Panc1 (cell line): ENCODE results near the gene TRIM29. TPM values are rescaled to one million over a fixed set of nuclear protein-coding genes. Genes with fewer than 3 reads are reported as not detected.

Source experiments
- ATAC-seq: fragments of 200-7000 bp; cut with Tn5 transposase; 2 replicates; pipeline ENCODE4 v1.9.1; 2020; ENCODE audit warnings: mild to moderate bottlenecking, moderate library complexity
- BruUV-seq: library from RNA; stranded (reverse); fragments of 400-500 nt; replicated peaks from 2 replicates; lab custom pipeline; 2021; lab: Mats Ljungman, UMichigan
- CTCF ChIA-PET: fragments of 300-600 bp; sonication (Branson Sonifier 250); formaldehyde crosslinking; loops from one replicate; lab custom pipeline; 2022; ENCODE audit warnings: antibody characterized with exemption; lab: Charles Lee
- POLR2A ChIA-PET: fragments of 300-600 bp; sonication (Branson Sonifier 250); formaldehyde crosslinking; loops from one replicate; lab custom pipeline; 2022; ENCODE audit warnings: antibody characterized with exemption; lab: Charles Lee
- DNase-seq: peaks from one replicate; pipeline ENCODE4 v3.0.0-alpha.2; 2010; ENCODE audit warnings: low read depth, low spot score
- H3K27ac ChIP-seq: 2 replicates; pipeline ENCODE4 v1.5.1; 2011; ENCODE audit warnings: mild to moderate bottlenecking, low read length, inconsistent platforms
- H3K27me3 ChIP-seq: fragments of 200-500 bp; sonication (Bioruptor generic); 2 replicates; pipeline ENCODE4 v1.6.0; 2014; ENCODE audit warnings: low read length, inconsistent platforms; ENCODE audit not compliant: control insufficient read depth, insufficient read depth
- H3K36me3 ChIP-seq: fragments of 200-500 bp; sonication (Bioruptor generic); 2 replicates; pipeline ENCODE4 v1.5.1; 2014; ENCODE audit warnings: inconsistent platforms, mild to moderate bottlenecking, low read length, moderate library complexity; ENCODE audit not compliant: control insufficient read depth, insufficient read depth
- H3K4me1 ChIP-seq: 2 replicates; pipeline ENCODE4 v1.5.1; 2011; ENCODE audit warnings: inconsistent platforms, mild to moderate bottlenecking, low read length, moderate library complexity; ENCODE audit not compliant: control insufficient read depth, insufficient read depth
- H3K4me3 ChIP-seq, 2 experiments: 2 replicates each; pipeline ENCODE4 v1.5.1; 2011 to 2012; ENCODE audit warnings: low read depth in 2 of 2, low read length in 2 of 2, mild to moderate bottlenecking in 2 of 2, inconsistent platforms in 1 of 2, moderate library complexity in 1 of 2
- H3K9me3 ChIP-seq: fragments of 200-500 bp; sonication (Bioruptor generic); 2 replicates; pipeline ENCODE4 v1.5.1; 2014; ENCODE audit warnings: low read depth, mild to moderate bottlenecking, inconsistent platforms, low read length, moderate library complexity; ENCODE audit not compliant: control insufficient read depth, insufficient read depth
- CTCF ChIP-seq: fragments of 450-650 bp; IDR thresholded peaks from 2 replicates; pipeline ENCODE4 v1.5.1; 2017; ENCODE audit warnings: mild to moderate bottlenecking
- POLR2AphosphoS5 ChIP-seq: IDR thresholded peaks from 2 replicates; pipeline ENCODE4 v1.6.1; 2012; ENCODE audit warnings: mild to moderate bottlenecking, low read depth, low read length, moderate library complexity
- SIN3A ChIP-seq: IDR thresholded peaks from 2 replicates; pipeline ENCODE4 v1.6.1; 2012; ENCODE audit warnings: low read depth, mild to moderate bottlenecking, low read length, moderate library complexity, borderline replicate concordance; ENCODE audit not compliant: insufficient read depth
- TCF7L2 ChIP-seq: IDR thresholded peaks from 2 replicates; pipeline ENCODE4 v1.6.1; 2011; ENCODE audit warnings: mild to moderate bottlenecking, low read depth, low read length, inconsistent platforms
- in situ Hi-C: cut with HindIII; loops from 2 replicates; pipeline ENCODE4 v1.10.0; 2016; ENCODE audit warnings: low sequenced_read_pairs, low pct_unique_long_range_greater_than_20kb
- intact Hi-C: fragments of 100-400 bp; cut with micrococcal nuclease; formaldehyde crosslinking; loops from one replicate; pipeline ENCODE4 v1.10.0; 2022; ENCODE audit not compliant: unreplicated experiment
- total RNA-seq: library from RNA; stranded (reverse); gene quantifications from one replicate; pipeline ENCODE4 v1.2.1, GENCODE V29; 2021; ENCODE audit not compliant: unreplicated experiment
- TF ChIP-seq, protein P1 (sequence below), 2 experiments: IDR thresholded peaks; 2 replicates each; pipeline ENCODE4 v1.6.1; 2011 to 2012; ENCODE audit warnings: low read depth in 2 of 2, control low read depth in 1 of 2, low read length in 1 of 2, mild to moderate bottlenecking in 1 of 2, moderate library complexity in 1 of 2; ENCODE audit not compliant: insufficient read depth in 1 of 2

The TRIM29 gene
- total RNA-seq, 1 experiment from 2014 or later = 0.64 TPM

DNA sequence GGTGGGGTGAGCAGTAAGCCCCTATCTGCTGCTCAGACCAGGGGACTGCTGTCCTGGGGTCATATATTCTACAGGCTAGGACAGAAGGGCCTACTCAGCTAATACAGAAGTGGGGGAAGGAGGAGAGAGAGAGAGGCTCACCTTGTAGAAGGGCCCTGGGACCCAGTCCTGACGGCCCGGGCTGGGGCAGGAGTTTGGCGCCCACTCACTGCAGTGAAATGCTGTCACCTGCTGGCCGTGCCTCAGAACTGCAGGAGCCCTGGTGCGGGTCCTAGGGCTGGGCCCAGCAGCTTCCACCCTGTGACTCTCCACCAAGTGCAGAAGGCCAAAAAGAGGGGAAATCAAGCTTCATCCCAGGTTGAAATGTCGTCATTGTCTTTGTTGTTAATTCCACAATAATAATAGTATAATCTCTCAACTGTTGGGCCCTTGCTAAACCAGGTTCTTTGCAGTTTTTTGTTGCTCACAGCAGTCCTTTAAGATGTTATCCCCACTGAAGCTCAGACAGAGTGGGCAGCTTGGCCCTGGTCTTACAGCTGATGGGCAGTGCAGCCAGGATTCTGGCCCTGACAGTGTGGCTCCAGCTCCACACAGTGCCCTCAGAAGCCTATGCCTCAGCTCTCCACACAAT lies 29.6 kb downstream of the TRIM29 start:
- Histone ChIP-seq H3K4me1 (no peaks in the 10 kb centered on the region), H3K36me3 (no peaks in the 10 kb centered on the region), H3K27me3 (peaks cover 7% of the 10 kb centered on the region), H3K27ac (no peak overlapping the region), H3K9me3 (no peaks in the 10 kb centered on the region), H3K4me3 (no peak overlapping the region)
- intact Hi-C loops (loop anchor here (1.0 to 10.0 kb wide), 4 partner anchors 96 to 629 kb away; partner anchors contain the start of gene NECTIN1), in situ Hi-C loops (no loop called here)
- DNase-seq = peak; percentile 56
- ChIA-PET POLR2A (no interaction called here), CTCF (interaction anchor here (0.7 to 1.4 kb wide), 7 partner anchors 60 to 500 kb away, joined by 3 to 8 read pairs (median 4); partner anchors contain the start of gene NECTIN1)
- BruUV-seq = no TSS peak
- ATAC-seq = peak; percentile 91
- no peak for TF ChIP-seq POLR2AphosphoS5
- no peak for TF ChIP-seq TCF7L2
- TF ChIP-seq, protein P1, sequence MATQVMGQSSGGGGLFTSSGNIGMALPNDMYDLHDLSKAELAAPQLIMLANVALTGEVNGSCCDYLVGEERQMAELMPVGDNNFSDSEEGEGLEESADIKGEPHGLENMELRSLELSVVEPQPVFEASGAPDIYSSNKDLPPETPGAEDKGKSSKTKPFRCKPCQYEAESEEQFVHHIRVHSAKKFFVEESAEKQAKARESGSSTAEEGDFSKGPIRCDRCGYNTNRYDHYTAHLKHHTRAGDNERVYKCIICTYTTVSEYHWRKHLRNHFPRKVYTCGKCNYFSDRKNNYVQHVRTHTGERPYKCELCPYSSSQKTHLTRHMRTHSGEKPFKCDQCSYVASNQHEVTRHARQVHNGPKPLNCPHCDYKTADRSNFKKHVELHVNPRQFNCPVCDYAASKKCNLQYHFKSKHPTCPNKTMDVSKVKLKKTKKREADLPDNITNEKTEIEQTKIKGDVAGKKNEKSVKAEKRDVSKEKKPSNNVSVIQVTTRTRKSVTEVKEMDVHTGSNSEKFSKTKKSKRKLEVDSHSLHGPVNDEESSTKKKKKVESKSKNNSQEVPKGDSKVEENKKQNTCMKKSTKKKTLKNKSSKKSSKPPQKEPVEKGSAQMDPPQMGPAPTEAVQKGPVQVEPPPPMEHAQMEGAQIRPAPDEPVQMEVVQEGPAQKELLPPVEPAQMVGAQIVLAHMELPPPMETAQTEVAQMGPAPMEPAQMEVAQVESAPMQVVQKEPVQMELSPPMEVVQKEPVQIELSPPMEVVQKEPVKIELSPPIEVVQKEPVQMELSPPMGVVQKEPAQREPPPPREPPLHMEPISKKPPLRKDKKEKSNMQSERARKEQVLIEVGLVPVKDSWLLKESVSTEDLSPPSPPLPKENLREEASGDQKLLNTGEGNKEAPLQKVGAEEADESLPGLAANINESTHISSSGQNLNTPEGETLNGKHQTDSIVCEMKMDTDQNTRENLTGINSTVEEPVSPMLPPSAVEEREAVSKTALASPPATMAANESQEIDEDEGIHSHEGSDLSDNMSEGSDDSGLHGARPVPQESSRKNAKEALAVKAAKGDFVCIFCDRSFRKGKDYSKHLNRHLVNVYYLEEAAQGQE (IDR thresholded peaks at IDR 0.05; ENCODE audit: insufficient read depth in 1 of 2, low read depth in 2 of 2, low read length in 1 of 2) = no peak
- no peak for TF ChIP-seq SIN3A
- peak; percentile 100 for TF ChIP-seq CTCF

DNA sequence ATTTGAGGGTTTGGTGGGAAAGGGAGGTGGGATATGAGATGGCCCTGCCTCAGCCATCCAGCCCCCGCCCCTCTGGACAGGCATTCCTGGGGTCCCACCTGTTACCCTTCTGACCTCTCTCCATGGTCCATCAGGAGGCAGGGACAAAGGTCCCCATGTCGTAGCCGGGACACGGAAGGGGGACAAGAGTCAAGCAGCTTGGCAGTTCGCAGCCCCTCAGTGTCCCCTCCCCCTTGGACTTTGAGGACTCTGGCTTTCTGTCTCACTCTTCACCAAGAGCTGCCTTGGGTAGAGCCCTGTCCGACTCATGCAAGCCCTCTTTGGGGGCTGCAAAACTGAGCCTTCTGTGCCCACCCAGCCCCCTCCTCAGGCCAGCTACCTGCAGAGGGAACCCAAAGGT lies 30.2 kb downstream of the TRIM29 start:
- Histone ChIP-seq H3K27ac (no peak overlapping the region), H3K36me3 (no peaks in the 10 kb centered on the region), H3K4me3 (no peak overlapping the region), H3K9me3 (no peaks in the 10 kb centered on the region), H3K27me3 (peaks cover 7% of the 10 kb centered on the region), H3K4me1 (no peaks in the 10 kb centered on the region)
- in situ Hi-C loops (no loop called here), intact Hi-C loops (loop anchor here (1.0 to 10.0 kb wide), 4 partner anchors 95 to 629 kb away; partner anchors contain the start of gene NECTIN1)
- TF ChIP-seq POLR2AphosphoS5 (no peak), CTCF (no peak), SIN3A (no peak)
- ChIA-PET POLR2A (no interaction called here), CTCF (interaction anchor here (0.6 to 1.4 kb wide), 3 partner anchors 61 to 378 kb away, joined by 4 to 12 read pairs (median 8); partner anchors contain the start of gene NECTIN1)
- no TSS peak for BruUV-seq
- no peak for DNase-seq
- ATAC-seq = no peak
